GM06990 (cell line): ENCODE data around the gene TMEM30A.
A peak's percentile ranks its signal among the peaks of the same experiment; 100 is the strongest.

Experiments
- DNase-seq: peaks from one replicate; pipeline ENCODE4 v3.0.0-alpha.2; 2011; ENCODE audit not compliant: insufficient read length; ENCODE audit errors: extremely low read depth
- H3K27me3 ChIP-seq: replicated peaks from 2 replicates; pipeline ENCODE4 v1.6.0; 2011; ENCODE audit warnings: low read length; ENCODE audit not compliant: control insufficient read depth, insufficient read depth
- H3K36me3 ChIP-seq: 2 replicates; pipeline ENCODE4 v1.5.1; 2011; ENCODE audit warnings: low read length; ENCODE audit not compliant: control insufficient read depth, insufficient read depth
- H3K4me3 ChIP-seq: replicated peaks from 2 replicates; pipeline ENCODE4 v1.5.1; 2011; ENCODE audit warnings: low read depth, mild to moderate bottlenecking, control low read depth, low read length
- TF ChIP-seq, protein P1 (sequence below): IDR thresholded peaks from 2 replicates; pipeline ENCODE4 v1.5.1; 2011; ENCODE audit warnings: low read length, control low read depth, mild to moderate bottlenecking, inconsistent platforms; ENCODE audit not compliant: insufficient read depth, poor library complexity, severe bottlenecking

TMEM30A gene

DNA sequence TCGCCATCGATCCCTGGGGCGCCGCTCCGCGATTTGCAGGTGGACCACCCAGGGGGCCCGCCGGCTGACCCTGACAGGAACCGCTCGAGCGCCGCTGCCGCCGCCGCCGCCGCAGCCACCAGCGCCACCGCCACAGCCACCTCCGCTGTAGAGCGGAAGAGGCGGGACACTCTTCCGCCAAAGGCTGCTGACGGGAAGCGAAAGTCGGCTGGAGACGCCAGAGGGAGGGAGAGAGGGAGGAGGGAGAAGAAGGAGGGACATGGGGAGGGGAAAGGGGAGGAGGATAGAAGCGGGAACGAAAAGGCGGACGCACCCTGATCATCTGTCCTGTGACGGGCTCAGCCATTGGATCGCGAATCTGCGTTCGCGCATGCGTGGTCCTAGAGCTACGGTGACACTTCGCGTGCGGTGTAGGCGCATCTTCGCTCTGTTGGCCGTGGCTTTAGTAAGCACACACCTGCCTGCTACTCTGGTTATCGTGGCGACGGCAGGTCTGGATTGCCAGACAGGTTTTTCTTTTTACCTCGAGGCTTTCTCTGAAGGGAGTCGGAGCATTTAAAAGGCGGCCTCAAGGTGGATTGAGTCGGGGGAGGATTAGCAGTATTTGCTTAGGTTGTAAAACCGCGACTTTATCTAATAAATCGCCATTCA lies at the start of gene TMEM30A:
TSS of gene TMEM30A (minus strand) at position 161 of the 651 bp plus-strand sequence. CDS start at position 7, 154 bp downstream.
- TF ChIP-seq, protein P1, sequence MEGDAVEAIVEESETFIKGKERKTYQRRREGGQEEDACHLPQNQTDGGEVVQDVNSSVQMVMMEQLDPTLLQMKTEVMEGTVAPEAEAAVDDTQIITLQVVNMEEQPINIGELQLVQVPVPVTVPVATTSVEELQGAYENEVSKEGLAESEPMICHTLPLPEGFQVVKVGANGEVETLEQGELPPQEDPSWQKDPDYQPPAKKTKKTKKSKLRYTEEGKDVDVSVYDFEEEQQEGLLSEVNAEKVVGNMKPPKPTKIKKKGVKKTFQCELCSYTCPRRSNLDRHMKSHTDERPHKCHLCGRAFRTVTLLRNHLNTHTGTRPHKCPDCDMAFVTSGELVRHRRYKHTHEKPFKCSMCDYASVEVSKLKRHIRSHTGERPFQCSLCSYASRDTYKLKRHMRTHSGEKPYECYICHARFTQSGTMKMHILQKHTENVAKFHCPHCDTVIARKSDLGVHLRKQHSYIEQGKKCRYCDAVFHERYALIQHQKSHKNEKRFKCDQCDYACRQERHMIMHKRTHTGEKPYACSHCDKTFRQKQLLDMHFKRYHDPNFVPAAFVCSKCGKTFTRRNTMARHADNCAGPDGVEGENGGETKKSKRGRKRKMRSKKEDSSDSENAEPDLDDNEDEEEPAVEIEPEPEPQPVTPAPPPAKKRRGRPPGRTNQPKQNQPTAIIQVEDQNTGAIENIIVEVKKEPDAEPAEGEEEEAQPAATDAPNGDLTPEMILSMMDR: no peak
- Histone ChIP-seq H3K27me3 (no peaks in the 10 kb centered on the region), H3K4me3 (peak within 1 kb of the TSS; percentile 100), H3K36me3 (no peaks in the 10 kb centered on the region)
- DNase-seq: peak; percentile 96

DNA sequence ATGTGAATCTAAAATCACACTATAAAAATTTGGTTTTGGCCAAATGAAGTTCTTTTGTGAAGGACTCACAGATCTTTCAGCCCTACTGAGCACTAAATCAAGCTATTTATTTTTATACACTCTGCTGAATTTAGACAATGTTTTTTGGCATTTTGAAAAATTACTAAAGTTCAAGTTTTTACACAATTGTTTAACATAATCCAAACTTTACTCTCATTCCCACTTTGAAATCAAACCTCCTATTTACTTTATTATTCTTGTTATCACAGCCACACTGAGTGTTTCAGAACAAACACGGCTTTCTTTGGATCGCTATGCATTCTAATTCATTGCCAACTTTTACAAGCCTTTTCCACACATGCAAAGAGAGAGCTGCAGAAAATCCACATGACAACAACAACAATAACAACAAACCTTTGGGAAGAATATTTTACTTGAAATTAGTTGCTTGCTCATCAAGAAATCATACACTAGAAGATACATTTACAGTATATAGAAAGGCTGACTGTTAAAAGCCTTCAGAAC lies 49.1 kb upstream of the TMEM30A start:
- TF ChIP-seq, protein P1: no peak
- no peak for DNase-seq
- H3K27me3 ChIP-seq: no peaks in the 10 kb centered on the region
- H3K36me3 ChIP-seq: no peaks in the 10 kb centered on the region
- H3K4me3 ChIP-seq: no peak overlapping the region

DNA sequence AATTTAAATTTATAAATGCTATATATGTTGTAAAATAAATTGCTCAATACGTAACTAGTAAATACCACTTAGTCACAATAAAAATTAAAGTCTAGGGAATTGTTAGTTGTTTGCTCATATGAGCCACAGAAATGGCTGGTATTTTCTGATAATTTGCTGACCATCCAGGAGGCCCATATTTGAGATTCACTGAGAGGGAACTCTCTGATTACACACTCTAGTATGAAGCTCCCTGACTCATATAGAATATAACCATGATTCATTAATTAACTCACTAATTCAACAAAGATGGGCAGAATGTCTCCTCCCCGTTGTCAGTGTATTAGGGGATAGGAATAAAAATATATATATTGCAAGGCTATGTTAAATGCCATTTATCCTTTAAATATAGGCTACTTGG lies 46.6 kb upstream of the TMEM30A start:
- no peak for DNase-seq
- H3K36me3 ChIP-seq: no peaks in the 10 kb centered on the region
- no peaks in the 10 kb centered on the region for H3K27me3 ChIP-seq
- no peak overlapping the region for H3K4me3 ChIP-seq
- TF ChIP-seq, protein P1: no peak

DNA sequence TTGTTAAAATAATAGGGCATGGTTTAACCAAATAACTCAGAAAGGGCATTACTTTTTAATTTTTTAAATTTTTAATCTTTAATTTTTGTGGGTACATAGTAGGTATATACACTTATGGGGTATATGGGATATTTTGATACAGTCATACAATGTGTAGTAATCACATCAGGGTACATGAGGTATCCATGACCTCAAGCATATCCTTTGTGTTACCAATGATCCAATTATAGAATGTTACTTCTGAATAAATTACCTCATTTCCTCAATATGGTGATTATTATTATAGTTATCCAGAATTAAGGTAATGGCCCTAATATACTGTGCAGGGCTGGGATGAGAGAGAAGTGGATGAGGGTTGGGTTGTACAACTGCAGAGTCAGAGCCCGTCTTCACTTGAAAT lies 45.1 kb upstream of the TMEM30A start:
- Histone ChIP-seq H3K27me3 (no peaks in the 10 kb centered on the region), H3K4me3 (no peak overlapping the region), H3K36me3 (no peaks in the 10 kb centered on the region)
- no peak for DNase-seq
- TF ChIP-seq, protein P1: no peak

DNA sequence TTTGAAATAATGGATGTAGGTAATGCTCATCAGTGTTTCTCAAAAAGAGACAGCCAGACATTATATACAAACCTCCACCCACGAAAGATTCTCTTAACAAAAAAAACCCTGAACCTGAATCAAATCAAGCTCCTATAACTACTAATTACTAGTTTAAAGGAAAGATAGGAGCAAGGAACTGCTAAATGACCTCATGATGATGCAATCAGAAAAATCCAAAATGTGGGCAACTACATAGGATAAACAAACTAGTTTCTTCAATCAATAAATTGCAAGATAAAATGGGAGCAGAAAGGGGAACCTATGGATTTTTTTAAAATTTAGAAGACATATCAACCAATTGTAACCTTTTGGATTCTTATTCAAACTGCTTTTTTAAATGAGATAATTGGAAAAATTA lies 43.2 kb upstream of the TMEM30A start:
- H3K4me3 ChIP-seq: no peak overlapping the region
- H3K27me3 ChIP-seq: no peaks in the 10 kb centered on the region
- DNase-seq: no peak
- TF ChIP-seq, protein P1: no peak
- no peaks in the 10 kb centered on the region for H3K36me3 ChIP-seq
